ENCODE measurements around the gene TANC1. TPM values are rescaled to one million over a fixed set of nuclear protein-coding genes. Genes with fewer than 3 reads are reported as not detected.
A peak's percentile ranks its signal among the peaks of the same experiment; 100 is the strongest.
"Not testable (repeated sequence)": the region's sequence is repeated elsewhere in the genome, so short reads cannot be mapped to it uniquely, and the experiment has no call there.

Gene TANC1
- total and polyA plus RNA-seq, 2 experiments from 2014 or later = 8.2 to 12.1 TPM

DNA sequence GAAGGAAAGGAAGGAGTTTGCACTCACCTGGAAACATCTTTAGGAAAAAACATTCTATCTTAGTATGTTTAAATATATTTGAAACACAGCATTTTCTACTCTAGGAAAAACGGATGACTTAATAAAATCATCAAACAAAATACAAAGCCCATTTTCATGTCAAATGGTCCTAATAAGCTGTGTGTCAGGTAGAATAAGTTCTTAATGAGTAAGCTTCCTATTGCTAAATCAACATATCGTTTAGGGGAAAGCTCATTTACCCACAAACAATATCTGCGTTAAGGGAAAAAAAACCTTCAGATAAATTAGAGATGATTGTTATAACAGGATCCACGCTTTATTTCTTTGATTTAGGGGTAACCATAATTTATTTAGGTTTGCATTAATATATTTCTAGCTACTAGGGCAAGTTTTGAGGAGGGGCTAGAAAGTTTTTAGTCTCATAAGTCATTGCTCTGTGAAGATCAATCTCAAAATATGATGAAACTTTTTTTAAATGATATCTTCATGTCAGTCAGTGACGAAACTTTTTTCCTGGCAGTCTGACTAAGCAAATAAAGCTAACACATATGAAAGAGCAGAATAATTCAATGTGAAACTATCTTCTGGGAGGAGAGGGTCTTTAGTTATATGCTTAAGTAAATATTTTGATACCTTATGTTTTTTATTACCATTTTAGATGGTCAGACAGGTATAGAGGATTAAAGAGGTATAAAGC is 170.9 kb downstream of the TANC1 start:
- H3K36me3 ChIP-seq (ENCODE audit: low read depth) = no peaks in the 10 kb centered on the region
- peaks cover 57% of the 10 kb centered on the region for H3F3A ChIP-seq (ENCODE audit: insufficient read depth)
- 67 to 75% methylated on average over 5 of the region's 5 CpGs for WGBS, 2 experiments (ENCODE audit: low coverage in 1 of 2, low lambda C conversion rate in 2 of 2, missing lambda C conversion rate in 2 of 2)
- DNase-seq = peak; percentile 43
- peaks cover 62% of the 10 kb centered on the region for H3K4me1 ChIP-seq (ENCODE audit: insufficient read depth)
- H3K27me3 ChIP-seq (replicated peaks; ENCODE audit: insufficient read depth) = no peaks in the 10 kb centered on the region
- in situ Hi-C loops (cut with MboI) = no loop called here
- H4K20me1 ChIP-seq (ENCODE audit: insufficient read depth) = no peaks in the 10 kb centered on the region
- peak overlapping the region; percentile 26 for H3K4me2 ChIP-seq (ENCODE audit: unreplicated experiment)
- H3K27ac ChIP-seq = peak overlapping the region; percentile 91
- H3K9ac ChIP-seq = peak overlapping the region; percentile 7; the same call in 1 of the 2 replicates
- no peak overlapping the region for H3K4me3 ChIP-seq
- H2AFZ ChIP-seq = no peak overlapping the region
- H3K79me2 ChIP-seq (ENCODE audit: insufficient read depth) = peaks cover 30% of the 10 kb centered on the region
- TF ChIP-seq EZH2 (IDR thresholded peaks at IDR 0.05; ENCODE audit: insufficient read depth, poor library complexity, severe bottlenecking) = no peak
- TF ChIP-seq EZH2phosphoT487 (IDR thresholded peaks at IDR 0.05; ENCODE audit: insufficient read depth, low read depth) = no peak
- H3K9me2 ChIP-seq (ENCODE audit: insufficient read depth) = no peaks in the 10 kb centered on the region
- H3K9me3 ChIP-seq (ENCODE audit: low read depth) = no peaks in the 10 kb centered on the region

DNA sequence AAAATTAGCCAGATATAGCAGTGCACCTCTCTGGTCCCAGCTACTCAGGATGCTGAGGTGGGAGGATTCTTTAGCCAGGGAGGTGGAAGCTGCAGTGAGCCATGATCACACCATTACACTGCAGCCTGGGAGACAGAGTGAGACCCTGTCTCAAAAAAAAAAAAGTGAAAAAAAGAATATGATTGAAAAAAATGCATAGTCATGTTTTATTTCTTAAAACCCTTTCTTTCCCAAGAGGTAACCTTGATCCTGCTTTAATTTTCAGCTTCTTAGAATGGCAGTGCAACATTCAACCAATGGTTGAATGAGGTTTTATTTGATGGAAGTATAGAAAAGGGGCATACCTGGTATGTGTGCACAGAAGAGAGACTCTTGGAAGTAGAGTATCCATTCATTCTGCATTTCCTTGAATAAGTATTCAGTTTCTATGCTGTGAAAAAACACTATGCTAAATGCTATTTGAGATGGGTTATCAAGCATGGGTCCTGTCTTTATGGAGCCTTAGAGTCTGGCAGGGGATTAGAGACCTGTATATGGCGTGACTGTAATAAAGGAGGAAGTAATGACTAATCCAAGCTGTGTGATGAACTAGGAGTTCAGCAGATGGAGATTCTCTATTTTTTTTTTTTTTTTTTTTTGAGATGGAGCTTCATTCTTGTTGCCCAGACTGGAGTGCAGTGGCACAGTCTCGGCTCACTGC is 171.8 kb downstream of the TANC1 start:
- Histone ChIP-seq H3K9me3 (ENCODE audit: low read depth) (no peaks in the 10 kb centered on the region), H3K27ac (peak overlapping the region; percentile 62), H2AFZ (no peak overlapping the region), H3K9me2 (ENCODE audit: insufficient read depth) (no peaks in the 10 kb centered on the region), H3K79me2 (ENCODE audit: insufficient read depth) (peaks cover 30% of the 10 kb centered on the region), H4K20me1 (ENCODE audit: insufficient read depth) (no peaks in the 10 kb centered on the region), H3F3A (ENCODE audit: insufficient read depth) (peaks cover 52% of the 10 kb centered on the region), H3K27me3 (replicated peaks; ENCODE audit: insufficient read depth) (no peaks in the 10 kb centered on the region), H3K4me2 (ENCODE audit: unreplicated experiment) (peak overlapping the region; percentile 26), H3K36me3 (ENCODE audit: low read depth) (no peaks in the 10 kb centered on the region), H3K9ac (peak overlapping the region; percentile 7; the same call in 1 of the 2 replicates), H3K4me1 (ENCODE audit: insufficient read depth) (peaks cover 58% of the 10 kb centered on the region), H3K4me3 (no peak overlapping the region)
- 27 to 37% methylated on average over 2 of the region's 2 CpGs for WGBS, 2 experiments (ENCODE audit: low coverage in 1 of 2, low lambda C conversion rate in 2 of 2, missing lambda C conversion rate in 2 of 2)
- in situ Hi-C loops (cut with MboI) = no loop called here
- TF ChIP-seq EZH2 (IDR thresholded peaks at IDR 0.05; ENCODE audit: insufficient read depth, poor library complexity, severe bottlenecking) (no peak), EZH2phosphoT487 (IDR thresholded peaks at IDR 0.05; ENCODE audit: insufficient read depth, low read depth) (no peak)
- peak; percentile 88 for DNase-seq

DNA sequence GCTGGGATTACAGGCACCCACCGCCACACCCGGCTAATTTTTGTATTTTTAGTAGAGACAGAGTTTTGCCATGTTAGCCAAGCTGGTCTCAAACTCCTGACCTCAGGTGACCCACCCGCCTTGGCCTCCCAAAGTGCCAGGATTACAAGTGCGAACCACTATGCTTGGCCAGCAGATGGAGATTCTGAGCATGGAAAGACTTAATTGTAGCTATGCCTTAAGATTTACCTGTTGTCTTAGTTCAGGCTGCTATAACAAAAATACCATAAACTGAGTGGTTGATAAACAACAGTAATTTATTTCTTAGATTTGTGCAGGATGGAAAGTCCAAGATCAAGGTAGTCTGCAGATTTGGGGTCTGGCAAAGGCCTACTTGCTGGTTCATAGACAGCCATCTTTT is 172.4 kb downstream of the TANC1 start:
- H2AFZ ChIP-seq; H3K27me3 ChIP-seq (replicated peaks; ENCODE audit: insufficient read depth); H4K20me1 ChIP-seq (ENCODE audit: insufficient read depth); H3K4me3 ChIP-seq; DNase-seq; in situ Hi-C loops (cut with MboI); H3K36me3 ChIP-seq (ENCODE audit: low read depth); H3K9ac ChIP-seq; H3K9me3 ChIP-seq (ENCODE audit: low read depth); H3K4me2 ChIP-seq (ENCODE audit: unreplicated experiment); H3K9me2 ChIP-seq (ENCODE audit: insufficient read depth): not testable (repeated sequence)
- Histone ChIP-seq H3K79me2 (ENCODE audit: insufficient read depth) (peaks cover 30% of the 10 kb centered on the region), H3F3A (ENCODE audit: insufficient read depth) (peaks cover 46% of the 10 kb centered on the region), H3K27ac (peak overlapping the region; percentile 62), H3K4me1 (ENCODE audit: insufficient read depth) (peaks cover 52% of the 10 kb centered on the region)
- 80 to 85% methylated on average over 4 of the region's 4 CpGs for WGBS, 2 experiments (ENCODE audit: low coverage in 1 of 2, low lambda C conversion rate in 2 of 2, missing lambda C conversion rate in 2 of 2)

DNA sequence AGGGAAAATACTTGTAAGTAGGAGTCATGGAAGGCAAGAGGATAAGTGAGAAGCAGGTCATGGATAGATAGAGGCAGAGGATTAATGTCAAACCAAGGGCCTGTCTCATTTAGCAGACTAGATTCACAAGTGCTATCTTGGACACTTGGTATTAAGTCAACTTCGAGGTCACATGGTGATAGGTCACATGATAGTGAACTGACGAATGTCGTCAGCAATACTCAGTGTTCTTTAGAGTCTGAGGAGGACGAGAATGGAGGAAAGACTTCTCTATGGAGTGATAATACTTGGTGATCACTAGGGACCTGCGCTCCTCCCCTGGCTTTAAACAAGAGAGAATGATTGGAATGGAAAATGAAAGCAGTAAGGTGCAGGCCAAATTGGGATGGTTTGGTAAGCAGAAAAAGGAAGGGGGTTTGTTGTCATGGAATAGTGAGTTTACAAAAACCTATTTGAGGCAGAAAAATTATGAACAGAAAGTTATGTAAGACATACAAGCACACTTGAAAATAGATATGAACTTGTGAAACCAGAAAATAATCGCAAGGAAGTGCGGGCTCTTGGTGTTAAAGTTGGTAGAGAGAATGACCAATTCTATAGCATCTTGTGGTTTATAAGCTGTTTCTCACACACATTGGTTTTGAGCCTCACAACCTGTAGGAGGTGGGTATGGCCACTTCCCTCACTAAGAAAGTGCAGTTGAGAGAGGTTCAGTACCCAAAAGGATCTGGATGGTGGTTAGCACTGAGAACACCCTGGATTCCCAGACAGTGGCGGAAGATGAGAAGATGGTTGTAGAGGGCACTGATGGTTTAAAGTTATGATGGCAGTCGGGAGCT is 176.6 kb downstream of the TANC1 start:
- TF ChIP-seq EZH2phosphoT487 (IDR thresholded peaks at IDR 0.05; ENCODE audit: insufficient read depth, low read depth) (no peak), EZH2 (IDR thresholded peaks at IDR 0.05; ENCODE audit: insufficient read depth, poor library complexity, severe bottlenecking) (no peak)
- in situ Hi-C loops (cut with MboI) = no loop called here
- no peak overlapping the region for H3K27ac ChIP-seq

More for the DNA sequence above, 176.6 kb downstream of the TANC1 start:
- Histone ChIP-seq H3K4me2 (ENCODE audit: unreplicated experiment) (no peak overlapping the region), H3K4me3 (no peak overlapping the region), H4K20me1 (ENCODE audit: insufficient read depth) (no peaks in the 10 kb centered on the region), H3K4me1 (ENCODE audit: insufficient read depth) (peaks cover 12% of the 10 kb centered on the region), H2AFZ (no peak overlapping the region), H3K9me2 (ENCODE audit: insufficient read depth) (no peaks in the 10 kb centered on the region), H3K36me3 (ENCODE audit: low read depth) (peaks cover 7% of the 10 kb centered on the region; the same call in 1 of the 2 replicates), H3K27me3 (replicated peaks; ENCODE audit: insufficient read depth) (no peaks in the 10 kb centered on the region), H3F3A (ENCODE audit: insufficient read depth) (peaks cover 9% of the 10 kb centered on the region), H3K9ac (no peak overlapping the region), H3K79me2 (ENCODE audit: insufficient read depth) (peaks cover 14% of the 10 kb centered on the region), H3K9me3 (ENCODE audit: low read depth) (no peaks in the 10 kb centered on the region)
- no peak for DNase-seq
- WGBS, 2 experiments (ENCODE audit: low coverage in 1 of 2, low lambda C conversion rate in 2 of 2, missing lambda C conversion rate in 2 of 2) = 90 to 91% methylated on average over 9 of the region's 9 CpGs

Data from GM23248 (cell line).